LNCaP clone FGC (cell line): ENCODE measurements around the gene ZNF628.

ENCODE experiments used
- DNase-seq: peaks from one replicate; pipeline ENCODE4 v3.0.0-alpha.2; 2011; ENCODE audit warnings: low read depth
- H3K4me3 ChIP-seq: 2 replicates; pipeline ENCODE4 v1.5.1; 2011; ENCODE audit warnings: mild to moderate bottlenecking, low read depth, low read length, control low read depth
- CTCF ChIP-seq: IDR thresholded peaks from 2 replicates; pipeline ENCODE4 v1.5.1; 2012; ENCODE audit warnings: mild to moderate bottlenecking; ENCODE audit not compliant: control insufficient read depth, insufficient read depth; ENCODE audit errors: extremely low read depth

ZNF628 gene

GRCh38 chr19:55455576-55456235, 20.7 kb upstream of the ZNF628 start:
- TF ChIP-seq CTCF: no peak
- H3K4me3 ChIP-seq: no peak overlapping the region
- no peak for DNase-seq

GRCh38 chr19:55456347-55456746, 20.1 kb upstream of the ZNF628 start:
- no peak for DNase-seq
- no peak for TF ChIP-seq CTCF

GRCh38 chr19:55457683-55458457, 18.5 kb upstream of the ZNF628 start:
- TF ChIP-seq CTCF: no peak
- no peak overlapping the region for H3K4me3 ChIP-seq
- DNase-seq: no peak

More at GRCh38 chr19:55456347-55456746, 20.1 kb upstream of the ZNF628 start:
- H3K4me3 ChIP-seq: no peak overlapping the region

GRCh38 chr19:55459551-55459949, 16.9 kb upstream of the ZNF628 start:
- TF ChIP-seq CTCF: no peak
- H3K4me3 ChIP-seq: no peak overlapping the region
- DNase-seq: no peak

GRCh38 chr19:55459950-55460657, 16.3 kb upstream of the ZNF628 start:
- TF ChIP-seq CTCF: no peak
- peak overlapping the region; percentile 99 for H3K4me3 ChIP-seq
- no peak for DNase-seq

- H3K4me3 ChIP-seq: peak overlapping the region; percentile 99
- peak; percentile 55 for DNase-seq
- TF ChIP-seq CTCF: no peak
Observed at GRCh38 chr19:55460670-55461258, 15.7 kb upstream of the ZNF628 start.
